Colonic mucosa (tissue), 4 donors: ENCODE results near the gene FHAD1. TPM values are rescaled to one million over a fixed set of nuclear protein-coding genes. Genes with fewer than 3 reads are reported as not detected.

Experiments
- DNase-seq: peaks from one replicate; pipeline ENCODE4 v3.0.0-alpha.2; 2020
- H3K27ac ChIP-seq: fragments of 200-600 bp; one replicate; pipeline ENCODE4 v1.8.0; 2021
- H3K27me3 ChIP-seq: fragments of 200-600 bp; one replicate; pipeline ENCODE4 v1.8.0; 2021
- H3K36me3 ChIP-seq: fragments of 200-600 bp; one replicate; pipeline ENCODE4 v1.8.0; 2021
- H3K4me1 ChIP-seq: fragments of 200-600 bp; one replicate; pipeline ENCODE4 v1.8.0; 2021; ENCODE audit warnings: mild to moderate bottlenecking
- H3K4me3 ChIP-seq: fragments of 200-600 bp; one replicate; pipeline ENCODE4 v1.8.0; 2021
- H3K9ac ChIP-seq, 2 donors: one replicate each; pipeline ENCODE4 v1.7.0; 2013; ENCODE audit warnings: control low read depth in 2 of 2, low read depth in 2 of 2, low read length in 2 of 2
- H3K9me3 ChIP-seq: fragments of 200-600 bp; one replicate; pipeline ENCODE4 v1.8.0; 2021
- CTCF ChIP-seq: fragments of 200-600 bp; IDR thresholded peaks from one replicate; pipeline ENCODE4 v1.8.0; 2022; ENCODE audit warnings: antibody characterized with exemption, mild to moderate bottlenecking
- intact Hi-C: fragments of 100-400 bp; cut with DNase I; formaldehyde crosslinking; loops from one replicate; pipeline ENCODE4 v1.14.1; 2022
- total RNA-seq, 2 donors: library from RNA; stranded (reverse); fragmentation: NEBNext Ultra II Directional in 1 of 2; extraction: Animal tissue kit (Norgen Biotek cat#: 25700) in 1 of 2; gene quantifications; one replicate each; pipeline ENCODE4 v1.2.1, GENCODE V29; 2021
- donor health status: healthy.
- donor health status: DM: no; HTN: no; CAD: no.
- donor health status: DM: no; HTN: no; CAD: no.

Gene FHAD1
- total RNA-seq, 2 donors from 2014 or later = 1.5 to 1.8 TPM

GRCh38 chr1:15210651-15211375 is 36.2 kb upstream of the FHAD1 start:
- Histone ChIP-seq H3K9me3 (no peaks in the 10 kb centered on the region), H3K27ac (no peak overlapping the region), H3K4me3 (no peak overlapping the region), H3K4me1 (peaks cover 4% of the 10 kb centered on the region), H3K9ac (no peak overlapping the region), H3K27me3 (no peaks in the 10 kb centered on the region), H3K36me3 (no peaks in the 10 kb centered on the region)
- intact Hi-C loops = no loop called here
- TF ChIP-seq CTCF = no peak
- no peak for DNase-seq

- Histone ChIP-seq H3K27me3 (no peaks in the 10 kb centered on the region), H3K36me3 (no peaks in the 10 kb centered on the region), H3K4me3 (no peak overlapping the region), H3K9me3 (no peaks in the 10 kb centered on the region), H3K4me1 (peaks cover 4% of the 10 kb centered on the region), H3K9ac (no peak overlapping the region), H3K27ac (no peak overlapping the region)
- intact Hi-C loops = no loop called here
- DNase-seq = no peak
- TF ChIP-seq CTCF = no peak
These were observed 35.6 kb upstream of the FHAD1 start for GRCh38 chr1:15211424-15211823.

GRCh38 chr1:15212216-15212953 is 34.6 kb upstream of the FHAD1 start:
- intact Hi-C loops = no loop called here
- no peak for DNase-seq
- TF ChIP-seq CTCF = no peak
- Histone ChIP-seq H3K4me3 (no peak overlapping the region), H3K36me3 (no peaks in the 10 kb centered on the region), H3K4me1 (peaks cover 4% of the 10 kb centered on the region), H3K9me3 (no peaks in the 10 kb centered on the region), H3K27ac (no peak overlapping the region), H3K9ac (no peak overlapping the region), H3K27me3 (no peaks in the 10 kb centered on the region)

- Histone ChIP-seq H3K9ac (no peak overlapping the region), H3K27ac (no peak overlapping the region), H3K9me3 (no peaks in the 10 kb centered on the region), H3K4me1 (peaks cover 4% of the 10 kb centered on the region), H3K4me3 (no peak overlapping the region), H3K36me3 (no peaks in the 10 kb centered on the region), H3K27me3 (no peaks in the 10 kb centered on the region)
- intact Hi-C loops = no loop called here
- DNase-seq = no peak
- no peak for TF ChIP-seq CTCF
These were observed 34.1 kb upstream of the FHAD1 start for GRCh38 chr1:15212954-15213291.

GRCh38 chr1:15213341-15213821 is 33.6 kb upstream of the FHAD1 start:
- Histone ChIP-seq H3K4me1 (peaks cover 4% of the 10 kb centered on the region), H3K9ac (no peak overlapping the region), H3K36me3 (no peaks in the 10 kb centered on the region), H3K4me3 (no peak overlapping the region), H3K27me3 (no peaks in the 10 kb centered on the region), H3K27ac (no peak overlapping the region), H3K9me3 (no peaks in the 10 kb centered on the region)
- intact Hi-C loops = no loop called here
- TF ChIP-seq CTCF = no peak
- DNase-seq = no peak
